GM18499 (cell line): Measurements from ENCODE around the gene R3HDM2.
"Not testable (repeated sequence)": the region's sequence is repeated elsewhere in the genome, so short reads cannot be mapped to it uniquely, and the experiment has no call there.

Source experiments
- ATAC-seq: cut with Tn5 transposase; IDR thresholded peaks from one replicate; pipeline ENCODE4 v1.9.1; 2021; ENCODE audit warnings: moderate number of reproducible peaks; ENCODE audit not compliant: insufficient read depth, unreplicated experiment

R3HDM2 gene

GRCh38 chr12:57278465-57279381 is 152.1 kb downstream of the R3HDM2 start:
- no peak for ATAC-seq

DNA sequence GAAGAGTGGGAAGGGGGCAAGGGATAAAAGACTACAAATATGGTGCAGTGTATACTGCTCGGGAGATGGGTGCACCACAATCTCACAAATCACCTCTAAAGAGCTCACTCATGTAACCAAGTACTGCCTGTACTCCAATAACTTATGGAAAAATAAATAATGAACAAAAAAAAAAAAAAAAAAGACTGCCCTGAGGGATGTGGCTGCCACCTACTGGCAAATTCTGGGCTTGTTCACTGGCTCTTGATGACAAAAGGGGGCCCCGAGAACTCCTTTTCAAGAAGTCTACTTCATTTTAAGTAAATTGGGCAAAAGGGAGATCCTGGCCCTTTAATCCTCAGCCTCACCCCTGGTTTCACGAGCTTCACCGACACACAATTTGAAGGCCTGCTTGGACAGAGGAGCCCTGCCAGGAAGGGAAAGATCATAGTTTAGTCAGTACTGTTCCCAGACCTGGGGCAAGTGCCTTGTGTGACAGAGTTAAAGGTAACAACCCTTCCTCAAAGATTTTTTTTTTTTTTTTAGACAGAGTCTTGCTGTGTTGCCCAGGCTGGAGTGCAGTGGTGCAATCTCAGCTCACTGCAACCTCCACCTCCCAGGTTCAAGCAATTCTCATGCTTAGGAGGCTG is 153.8 kb downstream of the R3HDM2 start:
- ATAC-seq = no peak

- not testable (repeated sequence) for ATAC-seq
Observed at GRCh38 chr12:57276233-57276632, 154.6 kb downstream of the R3HDM2 start.

DNA sequence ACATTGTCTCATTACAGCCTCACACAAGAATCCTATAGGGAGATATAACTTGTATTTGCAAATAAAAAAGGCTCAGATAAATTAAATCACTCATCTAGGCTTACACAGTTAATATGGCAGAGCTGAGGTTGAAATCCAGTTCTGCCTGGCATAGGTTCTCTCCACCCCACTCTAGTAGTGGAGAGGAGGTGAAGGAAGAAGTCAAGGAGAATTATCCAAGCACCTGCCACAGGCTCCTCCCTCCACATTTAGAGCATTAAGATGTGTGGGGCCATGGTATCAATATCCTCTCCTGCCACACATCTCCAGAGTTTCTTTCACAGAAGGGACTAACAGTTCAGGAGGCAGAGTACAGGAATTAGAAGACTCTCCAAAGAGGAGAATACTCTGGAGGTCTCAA is 157.3 kb downstream of the R3HDM2 start:
- no peak for ATAC-seq

DNA sequence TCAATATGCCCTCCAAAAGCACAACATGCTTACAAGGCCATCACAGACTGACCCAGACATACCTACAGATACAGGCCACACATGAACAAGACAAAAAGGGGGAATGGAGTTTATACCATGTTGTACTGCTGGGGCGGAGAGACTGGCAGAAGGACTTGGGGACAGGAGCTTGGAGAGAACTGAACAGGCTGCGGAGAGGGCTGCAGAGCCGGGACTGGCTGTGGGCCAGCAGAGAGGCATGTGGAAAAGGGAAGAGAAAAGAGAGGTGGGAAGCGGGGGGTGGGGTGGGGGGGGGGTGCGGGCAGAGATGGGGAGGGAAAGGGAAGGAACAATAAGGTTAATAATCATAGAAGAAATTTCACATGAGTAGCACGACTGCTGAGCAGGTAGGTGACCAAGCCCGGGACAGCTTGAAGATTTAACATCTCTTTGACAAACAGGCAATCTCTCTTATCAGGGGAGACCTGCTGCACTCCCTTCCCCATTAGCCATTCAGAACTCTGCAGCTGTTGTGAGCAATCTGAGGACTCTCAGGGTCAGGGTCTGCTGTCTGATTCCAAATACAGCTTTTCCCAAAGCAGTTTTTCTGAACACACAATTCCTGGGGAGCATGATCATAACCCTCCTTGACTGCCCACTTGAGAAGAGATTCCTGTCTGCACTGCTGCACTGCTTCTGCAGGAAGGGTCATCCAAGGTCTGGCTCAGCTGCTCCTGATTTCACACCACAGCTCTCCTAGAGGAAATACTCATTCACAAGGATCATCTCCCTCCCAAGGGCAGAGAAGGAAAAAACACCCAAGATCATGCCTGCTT is 158.3 kb downstream of the R3HDM2 start:
- ATAC-seq = no peak

- no peak for ATAC-seq
Observed at GRCh38 chr12:57270966-57271470, 159.8 kb downstream of the R3HDM2 start.

- ATAC-seq = no peak
Observed at GRCh38 chr12:57268264-57268663, 162.6 kb downstream of the R3HDM2 start.

GRCh38 chr12:57266681-57267080 is 164.2 kb downstream of the R3HDM2 start:
- ATAC-seq = no peak

DNA sequence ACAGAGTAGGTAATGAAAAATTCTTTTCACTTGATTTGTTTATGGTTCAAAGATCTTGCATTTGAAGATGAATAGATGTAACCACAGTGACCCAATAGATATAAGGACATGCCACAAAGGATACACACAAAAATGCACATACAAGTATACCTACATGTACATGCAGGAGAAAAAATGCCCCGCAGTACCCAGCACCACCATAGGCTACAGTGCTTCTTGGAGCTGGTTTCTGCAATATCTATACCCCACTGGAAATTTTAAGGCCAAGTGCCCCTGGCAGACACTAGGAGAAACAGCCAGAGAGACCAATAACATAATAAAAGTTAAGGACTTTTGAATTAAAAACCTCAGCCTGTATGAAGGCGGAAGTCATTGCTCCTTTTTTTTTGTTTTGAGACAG is 167.7 kb downstream of the R3HDM2 start:
- no peak for ATAC-seq

DNA sequence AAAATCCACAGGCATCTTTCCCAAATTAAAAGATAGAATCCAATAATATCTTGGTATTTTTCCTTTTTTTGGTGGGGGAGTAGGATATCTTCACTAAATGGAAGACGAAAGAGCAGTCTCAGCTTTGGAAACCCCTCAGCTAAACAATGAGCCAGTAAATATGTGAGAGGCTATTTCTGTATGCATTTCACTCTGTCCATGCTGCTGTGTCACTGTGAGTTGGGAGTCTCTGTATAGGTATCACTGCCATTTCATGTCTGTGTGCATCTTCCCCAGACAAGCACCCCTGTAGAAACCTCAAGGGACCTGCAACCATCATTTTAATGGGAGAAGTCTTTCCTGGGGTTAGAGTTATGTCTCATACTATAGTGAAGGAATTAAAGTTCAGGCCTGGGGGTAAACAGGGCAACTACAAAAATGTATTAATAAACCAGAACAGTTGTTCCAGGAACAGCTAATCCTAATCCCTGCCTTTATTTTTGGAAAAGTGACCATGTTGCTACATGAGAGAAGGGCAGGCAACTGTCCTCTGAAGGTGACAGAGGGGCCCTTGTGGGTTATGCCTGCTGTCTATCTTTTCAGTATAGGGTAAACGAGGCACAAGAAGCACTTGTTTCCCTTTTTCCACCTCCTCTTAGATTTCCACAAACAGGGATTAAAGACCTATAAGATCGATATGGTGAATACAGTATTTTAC is 168.6 kb downstream of the R3HDM2 start:
- ATAC-seq = no peak

GRCh38 chr12:57261428-57261865 is 169.4 kb downstream of the R3HDM2 start:
- ATAC-seq = no peak

DNA sequence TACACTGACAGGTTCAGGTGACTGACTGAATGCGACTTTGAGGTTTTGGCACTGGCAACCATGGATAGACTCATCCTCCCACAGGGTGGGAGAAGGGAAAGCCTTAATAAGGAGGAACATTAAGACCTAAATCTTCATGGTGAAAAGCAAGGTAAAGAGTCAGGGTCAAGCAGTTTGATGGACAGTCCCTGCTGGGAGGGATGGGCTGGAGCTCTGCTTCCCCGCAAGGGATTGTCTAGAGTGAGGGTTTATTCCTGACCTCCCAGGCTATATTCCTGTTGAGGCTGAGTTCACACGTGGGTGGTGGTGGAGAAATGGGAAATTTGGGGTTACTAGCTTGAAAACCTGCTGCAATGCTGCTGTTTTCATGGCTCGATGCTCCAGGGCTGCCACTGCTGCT is 170.5 kb downstream of the R3HDM2 start:
- no peak for ATAC-seq

DNA sequence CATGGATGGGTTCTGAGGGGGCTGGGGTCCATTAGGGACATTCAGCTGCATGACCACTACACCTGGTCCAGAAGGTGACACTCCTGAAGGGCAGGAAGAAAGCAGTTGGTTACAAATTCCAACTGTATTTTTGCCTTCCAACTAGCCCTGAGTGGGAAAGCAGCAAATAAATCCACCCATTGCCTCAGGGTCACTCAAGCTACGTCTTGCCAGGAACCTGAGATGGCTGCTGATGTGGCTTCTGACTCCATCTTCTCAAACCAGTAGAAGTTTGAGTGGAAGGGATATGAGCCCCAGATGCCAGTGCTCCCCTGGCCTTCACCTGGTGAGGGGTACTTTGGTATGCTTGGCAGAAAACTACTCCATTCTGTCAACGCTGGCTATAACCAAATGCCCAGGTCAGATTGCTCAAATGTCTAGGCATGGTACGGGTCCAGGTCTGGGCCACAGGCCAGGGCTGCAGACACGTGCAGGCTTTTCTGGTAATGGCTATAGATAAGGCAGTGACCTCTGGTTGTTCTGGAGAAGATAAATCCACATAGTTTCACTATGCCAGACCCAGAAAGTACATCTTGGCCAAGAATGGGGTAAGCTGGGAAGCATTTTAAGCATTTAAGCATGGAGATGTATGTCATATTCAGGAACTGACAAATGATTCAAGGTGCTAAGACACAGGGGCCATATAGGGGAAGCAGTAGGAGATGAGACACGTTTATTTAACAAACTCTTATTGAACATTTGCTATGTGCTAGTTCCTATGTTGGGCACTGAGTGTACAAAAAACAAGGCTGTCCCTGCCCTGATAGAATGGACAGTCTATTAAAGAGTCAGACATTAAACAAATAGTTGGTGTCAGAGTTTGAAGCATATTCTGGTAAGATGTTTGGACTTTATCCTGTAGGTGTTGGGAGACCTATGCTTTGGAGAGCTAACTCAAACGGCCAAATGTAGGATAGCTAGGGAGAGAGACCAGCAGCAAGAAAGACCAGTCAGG is 171.6 kb downstream of the R3HDM2 start:
- ATAC-seq = no peak

DNA sequence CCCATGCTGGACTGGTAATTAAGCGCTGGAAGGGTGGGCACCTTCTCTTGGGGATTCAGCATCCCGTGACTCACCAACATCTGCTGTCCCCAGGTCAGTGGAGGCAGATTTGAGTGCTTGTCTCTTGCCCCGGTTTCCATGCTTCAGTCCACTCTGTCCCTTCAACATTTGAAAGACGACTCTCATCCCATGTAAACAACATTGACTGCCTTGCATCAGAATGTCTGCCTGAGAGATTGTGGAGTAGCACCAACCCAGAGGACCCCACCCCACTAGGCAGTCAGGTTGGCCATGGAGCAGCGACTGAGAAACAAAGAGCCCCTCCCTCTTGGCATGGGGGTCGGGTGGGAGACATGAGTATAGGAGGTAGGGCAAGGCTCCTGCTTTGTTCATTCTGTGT is 174.9 kb downstream of the R3HDM2 start:
- no peak for ATAC-seq

DNA sequence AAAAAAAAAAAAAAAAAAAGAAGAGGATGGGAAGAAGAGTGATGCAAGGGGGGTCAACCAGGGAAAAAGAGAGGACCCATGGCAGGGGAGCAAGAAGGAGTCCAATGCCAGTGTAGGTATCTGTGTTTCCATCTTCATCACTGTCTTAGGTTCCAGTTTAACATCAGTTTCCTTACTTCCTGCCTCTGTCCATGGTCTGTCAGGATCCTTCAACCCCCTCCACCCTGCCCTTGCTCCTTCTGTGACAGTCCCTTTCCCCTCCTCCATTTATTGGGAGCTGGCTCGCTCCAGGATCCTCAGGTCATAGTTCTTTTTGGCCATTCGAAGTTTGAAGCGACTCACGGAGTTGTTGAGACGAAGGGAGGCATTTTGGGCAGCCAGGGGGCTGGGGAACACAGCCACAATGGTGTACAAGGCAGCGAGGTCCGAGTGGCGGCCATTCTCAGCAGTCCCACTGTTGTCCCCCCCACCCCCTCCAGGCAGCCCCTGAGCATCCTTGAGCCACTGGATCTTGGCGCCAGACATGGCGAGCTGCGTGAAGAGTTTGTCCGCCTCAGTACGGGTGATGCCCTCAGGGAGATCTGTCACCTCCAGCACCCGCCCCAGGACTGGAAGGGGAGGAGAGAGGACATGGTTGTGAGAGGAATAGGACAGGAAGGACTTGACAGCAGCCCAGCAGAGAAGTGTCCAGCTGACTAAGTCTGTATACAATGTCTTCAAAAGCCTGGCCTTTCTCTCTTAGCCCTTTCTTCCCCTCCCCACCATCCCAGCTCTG is 176.2 kb downstream of the R3HDM2 start:
- no peak for ATAC-seq

GRCh38 chr12:57250956-57251355 is 179.9 kb downstream of the R3HDM2 start, which contains the start of gene STAC3:
STAC3 (minus strand) TSS chr12:57251187; CDS start chr12:57249636, 1,551 bp downstream.
- no peak for ATAC-seq

GRCh38 chr12:57250541-57250940 is 180.3 kb downstream of the R3HDM2 start:
- ATAC-seq = no peak
